AG09319 (cell line): ENCODE results near the gene TSC22D2.
"Not testable (repeated sequence)": the region's sequence is repeated elsewhere in the genome, so short reads cannot be mapped to it uniquely, and the experiment has no call there.

ENCODE experiments used
- DNase-seq: peaks from one replicate; pipeline ENCODE4 v3.0.0-alpha.2; 2010; ENCODE audit warnings: low read depth; ENCODE audit errors: extremely low read depth
- TF ChIP-seq, protein P1 (sequence below): IDR thresholded peaks from 2 replicates; pipeline ENCODE4 v1.5.1; 2011; ENCODE audit warnings: low read depth, mild to moderate bottlenecking, inconsistent platforms, low read length, moderate library complexity

Gene TSC22D2

DNA sequence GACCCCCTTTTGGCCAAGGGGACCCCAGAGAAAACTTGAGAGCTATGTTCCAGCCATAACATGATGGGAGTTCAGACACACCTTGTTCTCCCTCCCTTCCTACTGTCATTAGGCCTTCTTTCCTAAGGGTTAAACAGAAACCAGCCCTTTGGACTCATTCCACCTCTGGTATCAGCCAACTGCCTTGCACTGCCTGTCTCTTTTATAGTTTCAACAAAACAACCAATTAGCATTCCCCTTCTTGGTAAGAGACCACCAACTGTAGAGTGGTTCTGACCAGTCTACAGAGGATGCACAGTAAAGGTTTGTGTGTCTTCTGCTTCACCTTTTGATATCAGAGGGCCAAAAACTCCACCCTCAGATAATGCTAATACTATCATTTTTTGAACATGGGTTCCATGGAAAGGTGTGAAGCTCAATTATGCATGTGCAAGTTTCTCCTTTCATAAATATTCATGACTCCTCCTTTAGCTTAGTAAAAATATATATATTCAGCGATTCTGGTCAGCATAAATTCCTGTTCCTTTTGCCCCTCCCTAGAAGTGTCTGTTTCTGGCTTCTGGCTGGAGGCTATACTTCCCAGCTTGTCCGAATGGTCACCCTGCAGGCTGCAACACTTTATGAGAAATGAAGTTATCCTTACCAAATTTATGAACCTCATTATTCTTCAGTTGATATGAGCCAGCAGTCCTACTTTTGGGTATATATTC is 82.3 kb downstream of the TSC22D2 start:
- TF ChIP-seq, protein P1, sequence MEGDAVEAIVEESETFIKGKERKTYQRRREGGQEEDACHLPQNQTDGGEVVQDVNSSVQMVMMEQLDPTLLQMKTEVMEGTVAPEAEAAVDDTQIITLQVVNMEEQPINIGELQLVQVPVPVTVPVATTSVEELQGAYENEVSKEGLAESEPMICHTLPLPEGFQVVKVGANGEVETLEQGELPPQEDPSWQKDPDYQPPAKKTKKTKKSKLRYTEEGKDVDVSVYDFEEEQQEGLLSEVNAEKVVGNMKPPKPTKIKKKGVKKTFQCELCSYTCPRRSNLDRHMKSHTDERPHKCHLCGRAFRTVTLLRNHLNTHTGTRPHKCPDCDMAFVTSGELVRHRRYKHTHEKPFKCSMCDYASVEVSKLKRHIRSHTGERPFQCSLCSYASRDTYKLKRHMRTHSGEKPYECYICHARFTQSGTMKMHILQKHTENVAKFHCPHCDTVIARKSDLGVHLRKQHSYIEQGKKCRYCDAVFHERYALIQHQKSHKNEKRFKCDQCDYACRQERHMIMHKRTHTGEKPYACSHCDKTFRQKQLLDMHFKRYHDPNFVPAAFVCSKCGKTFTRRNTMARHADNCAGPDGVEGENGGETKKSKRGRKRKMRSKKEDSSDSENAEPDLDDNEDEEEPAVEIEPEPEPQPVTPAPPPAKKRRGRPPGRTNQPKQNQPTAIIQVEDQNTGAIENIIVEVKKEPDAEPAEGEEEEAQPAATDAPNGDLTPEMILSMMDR: no peak

DNA sequence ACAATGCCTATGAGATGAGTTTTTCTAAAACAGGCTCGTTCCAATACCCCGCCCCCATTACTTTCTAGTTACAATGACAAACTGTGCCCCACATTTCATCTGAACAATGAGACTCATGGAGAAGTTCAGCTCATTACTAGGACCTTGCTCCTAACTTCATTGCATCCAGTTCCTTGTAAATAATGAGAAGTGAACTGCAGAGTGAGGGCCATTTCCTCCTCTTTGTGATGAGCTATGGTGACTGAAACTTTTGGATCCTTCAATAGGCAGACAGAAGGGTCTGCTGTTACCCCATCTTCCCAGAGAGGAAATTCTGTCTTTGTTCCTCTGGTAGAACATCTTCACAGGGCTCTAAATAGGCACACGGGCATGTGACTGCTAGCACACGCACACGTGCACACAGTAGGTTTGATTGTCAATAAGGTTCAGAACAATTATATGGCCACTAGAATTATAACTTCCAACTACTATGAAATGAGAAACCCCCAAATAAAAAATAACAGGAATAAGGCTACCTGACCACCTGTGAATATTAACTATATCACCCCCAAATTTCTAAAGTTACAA is 86.4 kb downstream of the TSC22D2 start:
- DNase-seq: no peak
- TF ChIP-seq, protein P1: no peak

More for the DNA sequence above, 82.3 kb downstream of the TSC22D2 start:
- DNase-seq: no peak

DNA sequence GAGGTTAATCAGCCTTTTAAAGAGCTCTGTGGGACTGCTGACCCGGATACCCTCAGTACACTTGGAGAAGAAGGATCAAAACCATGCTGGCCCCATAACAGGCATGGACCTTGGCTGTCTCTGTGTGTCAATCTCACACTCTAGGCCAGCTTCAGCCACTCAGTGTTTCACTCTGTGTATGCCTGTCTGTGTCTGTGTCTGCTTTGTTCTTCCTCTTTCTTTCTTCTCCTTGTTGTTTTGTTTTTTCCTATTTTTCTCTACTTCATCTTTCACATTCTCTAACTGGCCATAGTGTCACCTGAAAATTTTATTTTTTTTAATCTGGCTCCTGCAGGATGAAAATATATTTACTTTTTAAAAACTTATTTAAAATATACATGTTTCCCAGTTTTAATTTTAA is 87.1 kb downstream of the TSC22D2 start:
- no peak for DNase-seq
- TF ChIP-seq, protein P1: no peak

DNA sequence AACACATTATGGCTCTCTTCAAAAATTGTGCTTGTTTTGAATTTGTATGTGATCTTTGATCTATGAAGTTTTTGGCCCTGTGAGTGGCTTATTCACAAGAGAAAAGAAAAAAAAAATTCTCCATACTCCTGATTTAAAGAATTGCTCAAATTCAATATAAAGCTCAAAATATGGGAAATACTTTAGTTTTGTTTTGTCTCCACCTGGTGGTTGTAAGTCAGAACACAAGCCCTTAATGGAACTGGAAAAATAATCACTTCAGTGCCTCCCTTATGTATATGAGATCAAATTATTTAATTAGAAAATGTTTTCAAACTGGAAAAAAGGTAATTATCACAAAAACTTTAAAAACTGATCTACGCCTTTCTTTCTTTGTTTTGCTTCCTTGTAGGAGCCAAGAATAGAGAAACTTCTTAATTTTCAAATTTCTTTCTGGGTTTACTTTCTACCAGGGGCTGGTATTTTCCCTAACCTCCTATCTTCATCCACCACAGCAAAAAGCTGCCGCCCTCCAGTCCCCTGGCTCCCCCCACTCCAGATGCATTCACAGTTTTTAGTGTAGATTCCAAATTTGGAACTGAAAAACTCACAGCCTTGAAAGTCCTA is 87.6 kb downstream of the TSC22D2 start:
- peak; percentile 18 for DNase-seq
- TF ChIP-seq, protein P1: peak; percentile 61

DNA sequence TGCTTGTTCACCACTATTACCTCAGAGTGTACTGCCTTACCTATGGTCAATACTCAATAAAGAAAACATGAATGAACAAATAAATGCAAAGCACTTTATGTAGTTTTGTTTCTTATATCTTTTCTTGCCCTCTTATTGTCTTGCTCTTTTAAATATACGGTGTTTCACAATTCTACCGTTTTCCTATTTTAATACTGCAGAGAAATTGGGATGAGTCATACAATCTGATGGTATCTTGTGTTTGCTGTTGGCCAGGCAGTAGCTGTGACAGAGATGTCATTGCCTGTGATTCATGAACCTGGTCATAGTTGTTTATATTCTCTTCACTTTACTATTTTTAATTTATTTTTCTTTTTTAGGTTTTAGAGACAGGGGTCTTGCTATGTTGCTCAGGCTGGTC is 89.9 kb downstream of the TSC22D2 start:
- TF ChIP-seq, protein P1: no peak
- DNase-seq: no peak

DNA sequence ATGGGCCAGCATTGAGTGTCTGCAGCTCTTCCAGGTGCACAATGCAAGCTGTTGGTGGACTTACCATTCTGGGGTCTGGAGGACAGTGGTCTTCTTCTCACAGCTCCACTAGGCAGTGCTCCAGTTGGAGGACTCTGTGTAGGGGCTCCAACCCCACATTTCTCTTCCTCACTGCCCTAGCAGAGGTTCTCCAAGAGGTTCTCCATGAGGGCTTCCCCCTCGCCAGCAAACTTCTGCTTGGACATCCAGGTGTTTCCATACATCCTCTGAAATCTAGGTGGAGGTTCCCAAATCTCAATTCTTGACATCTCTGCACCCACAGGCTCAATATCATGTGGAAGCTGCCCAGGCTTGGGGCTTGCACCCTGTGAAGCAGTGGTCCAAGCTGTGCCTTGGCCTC is 92.9 kb downstream of the TSC22D2 start:
- DNase-seq: not testable (repeated sequence)

DNA sequence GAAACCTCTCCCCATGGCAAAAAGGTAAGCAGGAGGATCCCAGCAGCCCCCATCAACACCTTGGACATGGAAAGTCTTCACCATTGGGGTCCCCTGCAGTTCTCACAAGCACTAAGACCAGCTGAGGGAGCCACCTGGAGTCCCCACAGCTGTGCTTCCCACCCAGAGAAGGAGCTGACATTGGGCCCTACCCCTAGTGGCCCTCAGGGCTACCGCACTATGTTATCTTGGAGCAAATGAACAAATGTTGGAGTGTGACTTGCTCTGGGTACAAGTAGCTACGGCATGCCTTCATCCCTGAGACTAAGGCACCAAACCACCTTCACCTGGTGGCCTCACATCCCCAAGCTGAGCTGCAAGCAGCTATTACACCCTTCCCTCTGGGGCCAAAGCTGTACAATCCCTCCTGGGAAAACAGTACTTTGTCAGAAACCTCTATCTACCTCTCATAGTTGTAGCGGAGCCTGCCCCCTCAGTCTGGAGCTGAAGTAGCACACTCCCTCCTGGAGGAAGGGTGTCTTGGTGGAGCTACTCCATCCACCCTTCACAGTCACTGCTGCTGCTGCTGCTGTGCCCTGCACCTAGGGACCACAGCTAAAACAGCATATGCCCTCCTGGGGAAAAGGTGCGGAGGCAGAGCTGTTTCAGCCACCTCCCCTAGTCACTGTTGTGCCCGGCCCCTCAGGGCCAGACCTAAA is 95.5 kb downstream of the TSC22D2 start:
- TF ChIP-seq, protein P1: no peak
- DNase-seq: no peak
